Endothelial cell of umbilical vein (primary cell): ENCODE results near the gene MACROD2. TPM values are rescaled to one million over a fixed set of nuclear protein-coding genes. Genes with fewer than 3 reads are reported as not detected.

Experiments used
- BruUV-seq: library from RNA; stranded (reverse); fragments of 400-500 nt; replicated peaks from 2 replicates; lab custom pipeline; 2021; lab: Mats Ljungman, UMichigan
- CTCF ChIA-PET: fragments of 300-600, 350-600 bp; sonication (Branson Sonifier 250); formaldehyde crosslinking; loops from one replicate; lab custom pipeline; 2021; ENCODE audit warnings: antibody characterized with exemption, inconsistent platforms; lab: Charles Lee
- POLR2A ChIA-PET: fragments of 300-600, 350-600 bp; sonication (Branson Sonifier 250); formaldehyde crosslinking; loops from one replicate; lab custom pipeline; 2021; ENCODE audit warnings: antibody characterized with exemption, inconsistent platforms; lab: Charles Lee
- DNase-seq: peaks from one replicate; pipeline ENCODE4 v3.0.0-alpha.2; 2011; ENCODE audit warnings: low read depth, low spot score
- FAIRE-seq: peaks from 2 replicates; lab custom pipeline; 2011; peaks lifted over from hg19 to GRCh38; lab: Jason Lieb, UNC
- H2AFZ ChIP-seq: 2 replicates; pipeline ENCODE4 v1.6.0; 2012; ENCODE audit warnings: low read depth, low read length, control low read depth, inconsistent platforms
- H3K27ac ChIP-seq: 2 replicates; pipeline ENCODE4 v1.5.1; 2011; ENCODE audit warnings: low read depth, mild to moderate bottlenecking, control low read depth, low read length, moderate library complexity; ENCODE audit not compliant: insufficient read depth
- H3K27me3 ChIP-seq, 2 experiments: 2 replicates each; pipeline versions ENCODE4 v1.6.0 to v1.6.1; 2011; ENCODE audit warnings: low read length in 2 of 2, mixed read lengths in 1 of 2; ENCODE audit not compliant: control insufficient read depth in 2 of 2, insufficient read depth in 2 of 2
- H3K36me3 ChIP-seq, 2 experiments: 2 replicates in 1 of 2; 3 replicates in 1 of 2; pipeline ENCODE4 v1.5.1; 2011; ENCODE audit warnings: low read length in 2 of 2, mild to moderate bottlenecking in 1 of 2, moderate library complexity in 1 of 2; ENCODE audit not compliant: control insufficient read depth in 2 of 2, insufficient read depth in 2 of 2; ENCODE audit errors: extremely low read depth in 1 of 2
- H3K4me1 ChIP-seq: 3 replicates; pipeline ENCODE4 v1.5.1; 2011; ENCODE audit warnings: mild to moderate bottlenecking, low read length; ENCODE audit not compliant: control insufficient read depth, insufficient read depth; ENCODE audit errors: extremely low read depth
- H3K4me2 ChIP-seq: 2 replicates; pipeline ENCODE4 v1.6.1; 2011; ENCODE audit warnings: low read length, control low read depth, mixed read lengths; ENCODE audit not compliant: insufficient read depth
- H3K4me3 ChIP-seq, 3 experiments: fragments of 200-600 bp in 1 of 3; sonication (generic), shearing (Covaris generic) in 1 of 3; replicated peaks in 1 of 3; 2 replicates each; pipeline ENCODE4 v1.5.1; 2011 to 2016; ENCODE audit warnings: control low read depth in 3 of 3, low read length in 3 of 3, mild to moderate bottlenecking in 2 of 3, inconsistent platforms in 1 of 3, low read depth in 1 of 3, moderate library complexity in 1 of 3; ENCODE audit not compliant: insufficient read depth in 1 of 3
- H3K79me2 ChIP-seq: 2 replicates; pipeline ENCODE4 v1.6.0; 2012; ENCODE audit warnings: low read length, inconsistent platforms; ENCODE audit not compliant: control insufficient read depth, insufficient read depth
- H3K9ac ChIP-seq: replicated peaks from 2 replicates; pipeline ENCODE3; 2011; ENCODE audit warnings: low read length, control low read depth; ENCODE audit not compliant: insufficient read depth; ENCODE audit errors: extremely low read depth
- H3K9me1 ChIP-seq: replicated peaks from 3 replicates; pipeline ENCODE4 v1.6.0; 2011; ENCODE audit warnings: mild to moderate bottlenecking, low read length; ENCODE audit not compliant: control insufficient read depth, insufficient read depth; ENCODE audit errors: extremely low read depth
- H3K9me3 ChIP-seq: replicated peaks from 2 replicates; pipeline ENCODE4 v1.5.1; 2012; ENCODE audit warnings: low read length, inconsistent platforms; ENCODE audit not compliant: control insufficient read depth, insufficient read depth
- H4K20me1 ChIP-seq: replicated peaks from 2 replicates; pipeline ENCODE3; 2011; ENCODE audit warnings: mild to moderate bottlenecking, low read length; ENCODE audit not compliant: control insufficient read depth, insufficient read depth; ENCODE audit errors: extremely low read depth
- CTCF ChIP-seq, 2 donors: IDR thresholded peaks; 1 replicate in 1 of 2; 2 replicates in 1 of 2; pipeline ENCODE4 v1.5.1; 2011; ENCODE audit warnings: low read length in 2 of 2, mild to moderate bottlenecking in 2 of 2, moderate library complexity in 2 of 2, control low read depth in 1 of 2, inconsistent platforms in 1 of 2, low read depth in 1 of 2; ENCODE audit not compliant: insufficient read depth in 1 of 2; ENCODE audit errors: extremely low read depth in 1 of 2
- FOS ChIP-seq: IDR thresholded peaks from 2 replicates; pipeline ENCODE4 v1.6.1; 2011; ENCODE audit warnings: mild to moderate bottlenecking, low read length, moderate library complexity, borderline replicate concordance; ENCODE audit not compliant: insufficient read depth
- GATA2 ChIP-seq: IDR thresholded peaks from 2 replicates; pipeline ENCODE4 v1.7.0; 2011; ENCODE audit warnings: low read depth, mild to moderate bottlenecking, moderate library complexity, mixed read lengths, low read length; ENCODE audit not compliant: insufficient read length, insufficient read depth
- POLR2A ChIP-seq: IDR thresholded peaks from 2 replicates; pipeline ENCODE4 v1.6.1; 2012; ENCODE audit warnings: low read depth, mild to moderate bottlenecking, control low read depth, low read length
- POLR2AphosphoS5 ChIP-seq: IDR thresholded peaks from 2 replicates; pipeline ENCODE4 v1.6.1; 2012; ENCODE audit warnings: low read depth, mild to moderate bottlenecking, control low read depth, low read length, moderate library complexity; ENCODE audit not compliant: insufficient read depth
- dilution Hi-C: fragments of 300-500 bp; cut with MboI; formaldehyde crosslinking; loops from one replicate; pipeline ENCODE4 v1.15.0; 2019; ENCODE audit warnings: low sequenced_read_pairs; ENCODE audit not compliant: extremely low pct_ligation_motif_present
- intact Hi-C: fragments of 100-400 bp; cut with micrococcal nuclease; formaldehyde crosslinking; loops from one replicate; pipeline ENCODE4 v1.10.0; 2022
- polyA plus RNA-seq, 4 experiments: library from polyadenylated mRNA; depleted of rRNA in 3 of 4; stranded (reverse) in 3 of 4; unstranded in 1 of 4; fragments of >200 nt; gene quantifications; 2 replicates each; pipeline versions ENCODE4 v1.2.1 to v1.2.3, GENCODE V29; 2011 to 2012; ENCODE audit warnings: missing spikeins in 1 of 4
- total RNA-seq: library from RNA; stranded (reverse); gene quantifications from 2 replicates; pipeline ENCODE4 v1.2.3, GENCODE V29; 2021

Gene MACROD2
- total and polyA plus RNA-seq, 2 donors (not counting 3 experiments of a cell fraction or from before 2014, with no cell fraction given): 0.11 to 0.73 TPM

- no peaks in the 10 kb centered on the region for H3K9me3 ChIP-seq
- H3K4me3 ChIP-seq: no peak overlapping the region
- FAIRE-seq (no peak), DNase-seq (no peak)
- no peaks in the 10 kb centered on the region for H4K20me1 ChIP-seq
- H3K27me3 ChIP-seq: peaks cover 0 to 2% of the 10 kb centered on the region in 2 experiments
- BruUV-seq: no TSS peak
- no peak overlapping the region for H3K27ac ChIP-seq
- H2AFZ ChIP-seq: no peak overlapping the region
- no peaks in the 10 kb centered on the region for H3K36me3 ChIP-seq
- no peak for TF ChIP-seq GATA2
- TF ChIP-seq POLR2AphosphoS5: no peak
- no peak for TF ChIP-seq CTCF (IDR thresholded peaks at IDR 0.05; ENCODE audit: extremely low read depth in 1 of 2, insufficient read depth in 1 of 2, low read depth in 1 of 2, low read length in 2 of 2)
- no peak for TF ChIP-seq FOS
- no peaks in the 10 kb centered on the region for H3K79me2 ChIP-seq
- H3K4me2 ChIP-seq: no peak overlapping the region
- peaks cover 5% of the 10 kb centered on the region for H3K4me1 ChIP-seq
- dilution Hi-C loops: no loop called here
- no peak overlapping the region for H3K9ac ChIP-seq
- ChIA-PET CTCF (interaction anchor here (0.6 kb wide), 1 partner anchor 82 kb away, joined by 4 read pairs; no protein-coding TSS in a partner anchor), POLR2A (no interaction called here)
- no peaks in the 10 kb centered on the region for H3K9me1 ChIP-seq
- intact Hi-C loops: no loop called here
These were observed 782.3 kb downstream of the MACROD2 start for GRCh38 chr20:14777591-14777990.

GRCh38 chr20:14778096-14778495 is 782.8 kb downstream of the MACROD2 start:
- Histone ChIP-seq H3K9me1 (no peaks in the 10 kb centered on the region), H3K79me2 (no peaks in the 10 kb centered on the region), H3K4me1 (peaks cover 5% of the 10 kb centered on the region), H3K9me3 (no peaks in the 10 kb centered on the region), H3K4me3 (no peak overlapping the region), H3K27me3 (peaks cover 0 to 2% of the 10 kb centered on the region in 2 experiments), H3K27ac (no peak overlapping the region), H3K36me3 (no peaks in the 10 kb centered on the region), H3K9ac (no peak overlapping the region), H3K4me2 (no peak overlapping the region), H4K20me1 (no peaks in the 10 kb centered on the region), H2AFZ (no peak overlapping the region)
- ChIA-PET CTCF (interaction anchor here (0.6 kb wide), 1 partner anchor 82 kb away, joined by 4 read pairs; no protein-coding TSS in a partner anchor), POLR2A (no interaction called here)
- FAIRE-seq (no peak), DNase-seq (no peak)
- TF ChIP-seq CTCF (IDR thresholded peaks at IDR 0.05; ENCODE audit: extremely low read depth in 1 of 2, insufficient read depth in 1 of 2, low read depth in 1 of 2, low read length in 2 of 2) (no peak), POLR2A (no peak), POLR2AphosphoS5 (no peak)
- intact Hi-C loops: no loop called here
- dilution Hi-C loops: no loop called here
- BruUV-seq: no TSS peak
